A549 treated with DMSO at 1 μM for 4 hours (cell line): ENCODE measurements around the gene ALKBH2. TPM values are rescaled to one million over a fixed set of nuclear protein-coding genes. Genes with fewer than 3 reads are reported as not detected.

Experiments
- total RNA-seq: library from RNA; stranded (reverse); fragments of 200-300 nt; extraction: Qiagen RNA extraction; gene quantifications from 5 replicates; pipeline ENCODE4 v1.2.3, GENCODE V29; 2022; ENCODE audit warnings: low read depth

Gene ALKBH2
- total RNA-seq = 44.1 to 50.2 TPM (median 47.8 TPM) in 5 replicates

DNA sequence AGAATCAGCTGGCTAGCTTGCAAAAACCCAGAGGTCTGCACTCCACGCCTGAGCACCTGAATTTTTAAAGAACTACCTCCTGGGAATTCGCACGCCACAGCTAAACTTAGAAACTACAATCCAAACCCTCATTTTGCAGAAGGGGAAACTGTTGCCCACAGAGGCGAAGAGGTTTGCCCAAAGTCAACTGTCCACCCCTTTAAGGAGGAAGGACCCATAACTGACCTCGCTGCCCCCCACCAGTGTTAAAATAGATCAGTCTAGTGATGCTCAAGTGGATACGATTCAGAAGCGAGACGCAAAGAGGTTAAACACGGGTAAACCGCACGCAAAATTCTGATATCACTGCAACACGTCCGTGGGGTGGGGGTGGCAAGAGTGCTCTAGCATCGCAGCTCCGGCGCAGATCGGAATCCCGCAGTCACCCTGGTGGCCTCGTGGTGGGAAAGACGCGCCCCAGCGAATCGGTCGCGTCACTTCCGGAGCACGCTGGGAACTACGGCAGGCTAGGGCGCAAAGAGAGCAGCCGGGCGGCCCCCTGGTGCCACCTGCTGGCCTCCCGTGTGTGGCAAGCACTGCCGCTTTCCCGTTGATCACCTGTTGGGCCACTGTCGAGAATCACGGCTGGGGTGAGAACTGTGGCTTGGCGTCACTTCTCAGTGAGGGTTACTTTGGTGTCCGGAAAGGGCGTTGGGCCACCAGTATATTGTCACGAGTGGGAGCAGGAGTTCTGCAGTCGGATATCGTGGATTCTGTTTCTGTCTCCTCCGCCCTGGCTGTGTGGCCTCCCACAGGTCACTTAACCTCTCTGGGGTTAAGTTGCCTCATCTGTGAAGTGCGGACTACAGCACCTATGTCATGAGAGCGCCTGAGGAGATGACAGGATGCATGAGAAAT lies at the start of gene ALKBH2:
Gene ALKBH2 (minus strand): TSS at position 451 of the 897 bp plus-strand sequence. CDS start 686 bp downstream, outside the sequence.

DNA sequence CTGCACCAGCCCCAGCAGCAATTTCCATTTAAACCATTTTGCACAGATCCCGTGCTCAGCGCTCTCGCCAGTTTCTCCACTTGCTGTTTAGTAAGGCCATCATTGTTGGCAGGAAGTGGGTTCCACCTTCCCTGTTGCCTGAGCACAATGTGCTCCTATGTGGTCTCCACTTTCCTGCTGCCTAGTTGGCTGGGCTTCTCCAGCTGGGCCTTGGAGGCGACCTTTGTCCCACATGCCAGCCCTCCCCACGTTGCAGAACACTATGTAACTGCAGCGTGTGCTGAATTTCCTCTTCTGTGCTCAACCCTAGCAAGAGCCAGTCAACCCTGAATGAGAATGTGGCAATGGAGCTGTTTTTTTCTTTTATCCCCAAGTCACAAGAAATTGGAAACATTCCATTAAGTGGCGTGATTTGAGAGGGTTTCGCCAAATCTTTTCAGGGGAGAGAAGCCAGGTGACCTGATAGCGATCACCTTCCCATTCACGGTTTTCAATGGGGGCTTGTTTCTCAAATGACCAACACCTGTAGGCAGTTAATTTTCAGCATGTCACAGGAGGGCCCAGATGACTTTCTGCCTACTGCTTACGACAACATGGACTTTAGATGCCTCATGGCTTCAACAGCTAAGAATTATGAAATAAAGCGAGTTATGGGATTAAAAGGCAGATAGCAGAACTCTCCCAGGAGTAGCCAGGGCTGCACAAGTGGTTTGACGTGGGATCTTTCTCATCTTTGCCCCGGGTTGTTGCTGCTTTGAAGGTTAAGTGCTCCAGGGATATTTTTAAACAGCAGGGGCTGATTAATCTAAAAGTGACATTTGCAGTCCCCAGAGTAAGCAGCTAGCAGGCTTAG lies 22.7 kb upstream of the ALKBH2 start, which contains the start of gene ACACB:
Gene ACACB (plus strand): TSS at position 830 of the 853 bp plus-strand sequence. CDS start 22,819 bp downstream, outside the sequence.

GRCh38 chr12:109097435-109098182 lies 4.3 kb upstream of the ALKBH2 start, which contains the start of gene UNG:
UNG (plus strand) TSS chr12:109097597; CDS start chr12:109097680, 83 bp downstream.

DNA sequence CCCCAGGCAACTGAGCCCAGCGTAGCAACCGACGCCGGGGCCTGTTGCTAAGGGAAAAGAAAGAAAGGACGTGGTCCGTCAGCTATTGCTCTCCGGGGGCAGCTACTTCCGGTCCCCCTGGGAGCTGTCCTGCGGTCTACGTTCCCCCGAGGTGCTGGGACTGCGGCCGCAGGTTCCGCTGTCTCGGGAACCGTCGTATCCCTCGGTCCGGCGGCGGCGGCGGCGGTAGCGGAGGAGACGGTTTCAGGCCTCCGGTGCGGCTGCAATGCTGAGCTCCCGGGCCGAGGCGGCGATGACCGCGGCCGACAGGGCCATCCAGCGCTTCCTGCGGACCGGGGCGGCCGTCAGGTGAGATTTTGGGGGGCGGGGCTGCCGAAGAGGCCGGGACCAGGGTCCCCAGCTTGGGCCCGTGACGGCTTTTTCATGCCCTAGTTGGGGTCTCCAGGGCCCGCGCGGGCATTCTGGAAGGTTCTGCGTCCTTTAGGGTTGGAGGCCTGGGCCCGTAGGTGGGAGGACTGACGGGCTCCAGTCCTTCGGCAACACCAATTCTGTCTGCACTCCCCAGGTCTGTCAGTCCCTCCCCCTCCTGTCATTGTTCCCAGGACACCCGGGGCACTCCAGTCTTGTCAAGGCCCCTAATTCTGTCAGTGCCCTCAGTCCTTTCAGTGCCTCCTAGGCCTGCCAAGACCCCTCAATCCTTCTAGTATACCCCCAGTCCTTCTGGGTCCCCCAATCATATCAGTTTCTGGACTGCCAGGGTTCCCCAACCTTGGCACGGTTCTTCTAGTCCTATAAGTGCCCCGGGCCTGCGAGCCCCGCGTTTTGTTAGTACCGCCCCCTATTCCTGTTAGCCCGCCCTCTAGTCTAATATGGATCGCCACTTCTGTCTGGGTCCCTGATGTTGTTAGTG lies 40.6 kb downstream of the ALKBH2 start, which contains the start of gene USP30:
Gene USP30 (plus strand): TSS at position 163 of the 910 bp plus-strand sequence. CDS start 103 bp downstream, at position 266.

Other genes starting within 250 kb of the ALKBH2 start
- 18.3 to 28.9 TPM (median 27.1 TPM) in 5 replicates for gene SSH1, start 235.9 kb downstream of the ALKBH2 start, total RNA-seq
- not detected in 5 replicates for gene DAO, start 213.4 kb downstream of the ALKBH2 start, total RNA-seq
- not detected in 5 replicates for gene SVOP, start 72.4 kb downstream of the ALKBH2 start, total RNA-seq
- 7.3 to 11.0 TPM (median 8.0 TPM) in 5 replicates for gene USP30, start 40.9 kb downstream of the ALKBH2 start, total RNA-seq
- 86.8 to 94.6 TPM (median 88.4 TPM) in 5 replicates for gene UNG, start 4.1 kb upstream of the ALKBH2 start, total RNA-seq
- gene ACACB, start 23.1 kb upstream of the ALKBH2 start, total RNA-seq = 5.9 to 7.3 TPM (median 7.3 TPM) in 5 replicates
- gene FOXN4, start 215.8 kb upstream of the ALKBH2 start, total RNA-seq = 0.05 to 0.09 TPM (median 0.07 TPM) in 4 of 5 replicates, not detected in the other